GM12892 (cell line): Measurements from ENCODE around the gene SVBP.

Experiments used
- POLR2A ChIP-seq: IDR thresholded peaks from 2 replicates; pipeline ENCODE4 v1.6.1; 2011; ENCODE audit warnings: low read depth, low read length, control low read depth
- TAF1 ChIP-seq: IDR thresholded peaks from 2 replicates; pipeline ENCODE4 v1.6.1; 2011; ENCODE audit warnings: low read depth, mild to moderate bottlenecking, control low read depth, low read length, borderline replicate concordance

- TF ChIP-seq POLR2A = no peak
- no peak for TF ChIP-seq TAF1
Observed at GRCh38 chr1:42807056-42807668, 10.0 kb downstream of the SVBP start.
